Middle frontal gyrus (tissue), 1 donor: ENCODE results near the gene ENG.
"Not testable (repeated sequence)": the region's sequence is repeated elsewhere in the genome, so short reads cannot be mapped to it uniquely, and the experiment has no call there.

Experiments
- DNase-seq: peaks from one replicate; pipeline ENCODE4 v3.0.0-alpha.2; 2015; ENCODE audit warnings: low spot score; ENCODE audit errors: extremely low spot score

The ENG gene

DNA sequence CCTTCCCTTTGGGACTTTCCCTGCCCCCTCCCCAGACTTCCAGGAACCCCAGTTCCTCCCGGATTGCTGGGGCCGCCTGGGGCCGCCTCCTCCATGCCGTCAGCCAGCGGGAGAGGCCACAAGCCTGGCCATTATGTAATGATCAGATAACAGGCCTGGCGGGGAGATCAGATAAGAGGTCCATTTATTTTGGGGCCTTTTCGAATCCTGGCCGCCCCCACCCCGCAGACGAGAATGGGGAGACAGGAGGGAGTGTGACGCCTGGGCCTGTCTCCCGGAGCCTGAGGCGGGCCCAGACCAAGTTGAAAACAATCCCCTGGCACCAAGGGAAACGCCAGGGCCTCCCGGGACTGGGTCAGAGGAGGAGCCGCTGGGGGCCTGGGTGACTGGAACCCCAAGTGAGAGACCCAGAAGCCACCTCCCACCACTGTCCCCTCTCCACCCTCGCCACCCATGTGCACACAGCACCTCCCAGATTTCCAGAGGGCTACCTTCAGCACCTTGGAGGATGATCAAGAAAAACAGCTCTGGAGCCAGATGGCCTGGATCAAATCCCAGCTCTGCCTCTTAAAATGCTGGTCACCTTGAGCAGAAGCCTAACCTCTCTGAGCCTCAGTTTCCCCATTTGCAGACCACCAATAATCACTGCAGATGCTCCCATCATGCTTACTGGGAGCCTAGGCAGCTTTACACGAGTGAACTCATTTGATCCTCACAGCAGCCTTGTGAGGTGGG lies 7.8 kb downstream of the ENG start:
- no peak for DNase-seq

DNA sequence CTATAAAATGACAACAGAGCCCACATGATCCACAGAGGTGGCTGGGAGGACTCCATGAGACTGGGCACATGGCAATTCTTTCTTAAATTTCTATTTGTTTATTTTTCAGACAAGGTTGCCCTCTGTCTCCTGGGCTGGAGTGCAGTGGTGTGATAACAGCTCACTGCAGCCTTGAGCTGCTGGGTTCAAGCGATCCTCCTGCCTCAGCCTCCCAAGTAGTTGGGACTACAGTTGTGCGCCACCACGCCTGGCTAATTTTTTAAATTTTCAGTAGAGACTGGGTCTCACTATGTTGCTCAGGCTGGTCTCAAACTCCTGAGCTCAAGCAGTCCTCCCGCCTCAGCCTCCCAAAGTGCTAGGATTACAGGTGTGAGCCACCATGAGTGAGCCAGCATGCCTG lies 8.8 kb downstream of the ENG start:
- not testable (repeated sequence) for DNase-seq

GRCh38 chr9:127844821-127845359 lies 9.6 kb downstream of the ENG start:
- no peak for DNase-seq

DNA sequence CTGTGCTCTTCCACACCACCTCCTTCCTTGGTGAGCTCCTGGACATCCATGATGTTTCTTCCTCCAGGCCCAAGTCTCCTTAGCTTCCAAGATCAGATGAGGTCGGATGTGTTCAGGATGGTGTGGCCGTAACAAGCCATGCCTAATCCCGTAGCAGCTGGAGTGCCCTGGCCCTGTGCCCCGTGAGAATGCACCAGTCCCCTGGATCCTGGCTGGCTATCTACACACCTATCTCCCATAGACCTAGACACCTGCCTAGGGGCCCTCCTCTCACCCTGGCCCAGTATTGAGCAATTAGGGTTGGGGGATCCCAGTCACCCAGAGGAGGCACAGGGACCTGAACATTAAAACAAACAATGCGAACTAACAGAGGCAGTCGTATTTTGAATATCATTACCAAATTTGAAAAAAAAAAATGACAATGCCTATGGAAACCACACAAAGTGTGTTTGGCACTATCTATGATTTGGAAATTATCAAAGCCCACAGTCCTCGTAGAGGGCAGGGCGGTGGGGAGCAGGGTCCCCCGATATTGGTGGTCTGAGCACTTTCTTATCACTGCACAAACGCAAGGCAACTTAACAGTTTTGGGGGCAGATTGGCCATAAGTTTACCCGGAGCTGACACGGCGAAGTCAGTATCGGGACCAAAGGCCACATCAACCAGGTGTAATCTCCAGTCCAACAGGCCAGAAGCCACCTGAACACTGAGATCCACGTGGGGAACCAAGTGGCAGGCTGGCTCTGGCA lies 13.2 kb downstream of the ENG start:
- DNase-seq = no peak

GRCh38 chr9:127838375-127839078 lies 15.9 kb downstream of the ENG start:
- no peak for DNase-seq

DNA sequence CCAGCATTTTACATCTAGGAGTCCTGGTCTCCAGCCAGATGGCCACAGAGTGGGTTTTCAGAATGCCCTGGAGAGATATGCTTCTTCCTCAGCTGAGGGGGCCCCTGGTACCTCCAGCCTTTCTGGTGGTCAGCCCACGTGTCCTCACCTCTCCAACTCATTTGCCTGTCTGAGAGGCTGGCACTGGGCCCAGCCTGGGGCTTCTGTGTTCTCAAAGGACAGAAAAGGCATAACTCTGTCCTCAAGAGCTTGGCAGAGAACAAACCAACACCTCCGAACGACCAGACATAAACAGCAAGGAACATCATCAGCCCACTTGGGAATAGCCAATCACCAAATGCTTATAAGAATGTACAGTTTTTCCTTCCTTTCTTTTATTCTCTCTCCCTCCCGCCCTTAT lies 17.1 kb downstream of the ENG start:
- DNase-seq = no peak

DNA sequence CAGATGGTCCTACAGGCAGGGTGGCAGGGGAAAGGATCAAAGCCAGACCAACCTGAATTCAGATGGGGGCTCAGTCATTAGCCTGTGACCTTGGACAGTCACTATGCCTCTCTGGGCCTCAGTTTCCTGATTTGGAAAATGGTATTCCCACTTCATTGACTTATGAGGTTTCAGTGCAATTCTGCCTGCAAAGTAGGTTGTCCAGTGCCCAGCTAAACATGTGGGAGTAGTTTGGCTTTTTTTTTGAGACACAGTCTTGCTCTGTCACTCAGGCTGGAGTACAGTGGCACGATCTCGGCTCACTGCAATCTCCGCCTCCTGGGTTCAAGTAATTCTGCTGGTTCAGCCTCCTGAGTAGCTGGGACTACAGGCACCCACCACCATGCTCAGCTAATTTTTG lies 17.9 kb downstream of the ENG start:
- DNase-seq = not testable (repeated sequence)

DNA sequence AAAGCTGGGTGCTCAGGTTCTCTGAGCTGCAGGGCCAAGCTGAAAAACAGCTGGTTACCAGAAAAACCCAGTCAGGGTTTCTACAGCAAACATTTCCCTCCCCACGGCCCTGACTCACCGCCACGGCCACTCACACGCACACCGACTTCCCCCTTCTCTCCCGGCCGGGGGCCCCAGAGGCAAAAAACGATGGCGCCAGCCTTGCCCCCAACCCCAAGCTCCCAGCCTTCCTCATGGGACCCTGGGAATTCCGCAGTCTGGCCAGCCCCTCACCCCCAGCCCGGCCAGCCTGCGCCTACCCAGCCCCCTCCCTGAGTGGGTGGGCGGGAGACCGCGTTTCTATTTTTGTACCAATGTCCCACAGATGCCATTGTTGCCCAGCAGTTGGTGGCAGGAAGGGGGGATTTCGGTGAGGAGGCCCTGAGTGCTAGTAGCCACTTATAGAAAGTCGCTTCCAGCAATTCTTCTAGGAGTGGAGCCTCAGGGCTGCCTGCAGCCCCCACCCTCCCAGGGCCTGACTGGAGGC lies 18.4 kb downstream of the ENG start:
- DNase-seq = no peak

DNA sequence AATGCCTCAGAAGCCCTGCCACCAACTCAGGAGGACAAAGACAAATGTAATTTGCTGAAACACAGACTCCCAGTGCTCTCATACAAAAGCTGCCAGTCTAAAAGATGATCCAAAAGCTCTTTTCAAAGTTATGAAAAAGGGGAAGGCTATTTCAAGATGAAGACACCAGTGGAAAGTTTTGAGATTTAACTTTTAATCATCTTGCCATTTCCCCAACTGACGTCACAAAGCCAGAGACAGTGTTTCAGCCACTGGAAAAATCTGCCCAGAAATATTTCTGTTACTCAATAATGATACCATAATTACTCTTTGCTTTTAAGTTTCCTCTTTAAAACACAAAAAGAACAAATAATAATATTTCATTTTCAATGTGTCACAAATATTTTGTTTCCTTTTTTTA lies 20.9 kb downstream of the ENG start:
- no peak for DNase-seq

DNA sequence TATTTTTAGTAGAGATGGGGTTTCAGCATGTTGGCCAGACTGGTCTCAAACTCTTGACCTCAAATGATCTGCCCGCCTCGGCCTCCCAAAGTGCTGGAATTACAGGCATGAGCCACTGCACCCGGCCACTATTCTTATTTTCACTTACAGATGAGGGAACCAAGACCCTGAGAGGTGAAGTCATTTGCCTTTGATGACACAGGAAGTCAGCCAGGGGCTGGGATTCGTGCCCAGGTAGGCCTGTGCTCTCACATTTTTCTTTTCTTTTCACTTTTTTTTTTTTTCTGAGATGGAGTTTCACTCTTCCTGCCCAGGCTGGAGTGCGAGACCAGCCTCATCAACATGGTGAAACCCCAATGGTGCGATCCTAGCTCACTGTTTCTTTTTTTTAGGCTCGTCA lies 22.2 kb downstream of the ENG start:
- DNase-seq = no peak

DNA sequence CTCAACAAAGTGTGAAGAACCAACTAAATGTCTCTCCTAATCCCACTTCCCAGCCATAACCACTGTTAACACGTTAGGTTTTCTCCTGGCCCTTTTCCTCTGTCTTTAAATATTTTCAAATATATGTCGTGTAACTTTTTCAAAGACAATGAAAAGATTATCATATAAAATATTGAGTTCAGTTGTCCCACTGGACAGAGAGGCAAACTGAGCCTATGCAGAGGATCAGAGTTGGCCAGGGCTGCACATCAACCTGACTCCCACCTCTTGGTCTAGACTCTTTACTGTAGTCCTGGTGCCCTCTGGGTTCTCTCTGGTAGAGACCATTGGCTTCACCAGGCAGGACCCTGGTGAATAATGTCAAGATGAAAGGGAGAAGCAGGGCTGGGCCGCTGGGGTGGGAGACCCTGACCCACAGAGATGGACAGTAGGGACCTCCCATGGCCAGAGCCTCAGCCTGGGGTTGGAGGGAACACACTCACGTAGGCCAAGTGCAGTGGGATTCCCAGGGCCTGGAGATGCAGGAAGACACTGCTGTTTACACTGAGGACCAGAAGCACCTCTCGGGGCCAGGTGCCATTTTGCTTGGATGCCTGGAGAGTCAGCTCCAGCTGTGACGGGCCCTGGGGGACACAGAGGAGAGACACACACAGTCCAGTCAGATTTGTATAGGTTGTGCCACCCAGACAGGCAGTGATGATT lies 25.1 kb downstream of the ENG start:
- no peak for DNase-seq

DNA sequence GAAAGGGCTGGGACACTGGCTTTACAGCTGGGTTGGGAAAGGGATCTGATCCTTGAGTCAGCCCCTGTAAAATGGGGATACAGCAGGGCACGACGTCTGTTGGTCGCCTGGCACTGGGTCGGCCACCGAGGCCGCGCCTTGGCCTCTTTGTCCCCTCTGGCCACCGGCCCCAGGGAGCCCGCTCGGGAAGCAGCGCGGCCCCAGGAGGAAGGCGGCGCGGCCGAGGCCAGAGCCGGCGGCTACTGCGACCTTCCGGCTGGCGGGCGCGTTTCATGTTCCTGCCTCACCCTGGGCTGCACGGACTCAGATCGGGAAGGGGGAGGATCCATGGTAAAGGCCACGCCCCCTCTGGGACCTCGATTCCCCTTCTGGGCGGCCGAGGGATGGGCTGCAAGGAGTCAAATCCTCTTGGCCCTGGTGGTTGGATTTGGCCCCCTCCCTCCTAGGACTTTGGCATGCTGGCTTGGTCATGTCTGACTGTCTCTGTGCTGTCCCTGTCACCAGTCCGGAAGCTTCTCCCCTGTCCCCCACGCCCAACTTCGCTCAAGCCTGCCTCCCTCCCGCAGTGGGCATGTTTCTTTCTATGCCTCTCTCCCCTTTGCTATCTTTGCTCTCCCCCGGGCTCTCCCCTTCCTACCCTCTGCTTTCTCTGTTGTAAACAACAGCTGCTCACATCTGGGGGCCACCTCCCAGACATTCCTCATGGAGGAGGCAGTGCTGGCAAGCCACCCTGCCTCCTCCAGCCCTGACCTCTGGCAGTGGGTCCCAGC lies 26.0 kb downstream of the ENG start:
- DNase-seq = no peak

- no peak for DNase-seq
Measured at GRCh38 chr9:127826253-127826913, 28.1 kb downstream of the ENG start.

GRCh38 chr9:127825319-127826051 lies 29.0 kb downstream of the ENG start:
- no peak for DNase-seq

- DNase-seq = no peak
Measured at GRCh38 chr9:127822108-127822507, 32.4 kb downstream of the ENG start.

GRCh38 chr9:127818574-127818973 lies 35.9 kb downstream of the ENG start:
- no peak for DNase-seq

DNA sequence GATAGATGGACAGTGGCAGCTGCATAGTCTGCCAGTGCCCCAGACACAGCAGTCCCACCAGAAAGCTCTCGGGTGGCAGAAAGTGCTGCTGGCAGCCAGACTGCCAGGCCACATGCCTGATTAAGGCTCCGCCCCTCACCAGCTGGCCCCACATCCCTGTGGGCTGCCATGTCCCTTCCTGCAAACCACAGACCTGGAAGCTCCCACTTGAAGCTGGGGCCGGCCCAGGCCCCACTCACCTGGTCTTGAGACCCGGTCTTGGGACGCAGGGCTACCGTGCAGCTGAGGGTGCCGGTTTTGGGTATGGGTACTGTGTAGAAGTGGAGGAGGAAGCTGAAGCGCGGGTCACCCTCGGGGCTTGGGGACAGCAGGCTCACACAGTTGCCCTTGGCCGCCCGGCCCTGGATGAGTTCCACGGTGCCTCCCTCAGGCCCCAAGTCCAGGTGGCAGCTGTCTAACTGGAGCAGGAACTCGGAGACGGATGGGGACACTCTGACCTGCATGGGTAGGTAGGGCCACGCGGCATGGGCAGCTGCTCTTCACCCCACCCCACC lies 36.5 kb downstream of the ENG start:
- DNase-seq = no peak

- no peak for DNase-seq
Measured at GRCh38 chr9:127816728-127817127, 37.7 kb downstream of the ENG start.

GRCh38 chr9:127816362-127816725 lies 38.1 kb downstream of the ENG start:
- no peak for DNase-seq
